LNCAP (cell line): ENCODE data around the gene MKNK1.

Source experiments
- TF ChIP-seq, protein P1 (sequence below): fragments of 450-650 bp; IDR thresholded peaks from 2 replicates; pipeline ENCODE4 v1.5.1; 2017; ENCODE audit warnings: mild to moderate bottlenecking

MKNK1 gene

DNA sequence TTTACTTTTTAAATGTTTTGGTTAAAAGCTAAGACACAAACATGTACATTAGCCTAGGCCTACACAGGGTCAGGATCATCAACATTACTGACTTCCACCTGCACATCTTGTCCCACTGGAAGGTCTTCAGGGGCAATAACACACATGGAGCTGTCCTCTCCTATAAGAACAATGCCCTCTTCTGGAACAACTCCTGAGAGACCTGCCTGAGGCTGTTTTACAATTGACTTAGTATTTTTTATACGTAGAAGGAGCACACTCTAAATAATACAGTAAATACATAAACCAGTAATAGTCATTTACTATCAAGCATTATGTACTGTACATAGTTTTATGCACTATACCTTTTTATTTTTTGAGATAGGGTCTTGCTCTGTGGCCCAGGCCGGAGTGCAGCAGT lies 26.7 kb upstream of the MKNK1 start:
- TF ChIP-seq, protein P1, sequence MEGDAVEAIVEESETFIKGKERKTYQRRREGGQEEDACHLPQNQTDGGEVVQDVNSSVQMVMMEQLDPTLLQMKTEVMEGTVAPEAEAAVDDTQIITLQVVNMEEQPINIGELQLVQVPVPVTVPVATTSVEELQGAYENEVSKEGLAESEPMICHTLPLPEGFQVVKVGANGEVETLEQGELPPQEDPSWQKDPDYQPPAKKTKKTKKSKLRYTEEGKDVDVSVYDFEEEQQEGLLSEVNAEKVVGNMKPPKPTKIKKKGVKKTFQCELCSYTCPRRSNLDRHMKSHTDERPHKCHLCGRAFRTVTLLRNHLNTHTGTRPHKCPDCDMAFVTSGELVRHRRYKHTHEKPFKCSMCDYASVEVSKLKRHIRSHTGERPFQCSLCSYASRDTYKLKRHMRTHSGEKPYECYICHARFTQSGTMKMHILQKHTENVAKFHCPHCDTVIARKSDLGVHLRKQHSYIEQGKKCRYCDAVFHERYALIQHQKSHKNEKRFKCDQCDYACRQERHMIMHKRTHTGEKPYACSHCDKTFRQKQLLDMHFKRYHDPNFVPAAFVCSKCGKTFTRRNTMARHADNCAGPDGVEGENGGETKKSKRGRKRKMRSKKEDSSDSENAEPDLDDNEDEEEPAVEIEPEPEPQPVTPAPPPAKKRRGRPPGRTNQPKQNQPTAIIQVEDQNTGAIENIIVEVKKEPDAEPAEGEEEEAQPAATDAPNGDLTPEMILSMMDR = no peak

DNA sequence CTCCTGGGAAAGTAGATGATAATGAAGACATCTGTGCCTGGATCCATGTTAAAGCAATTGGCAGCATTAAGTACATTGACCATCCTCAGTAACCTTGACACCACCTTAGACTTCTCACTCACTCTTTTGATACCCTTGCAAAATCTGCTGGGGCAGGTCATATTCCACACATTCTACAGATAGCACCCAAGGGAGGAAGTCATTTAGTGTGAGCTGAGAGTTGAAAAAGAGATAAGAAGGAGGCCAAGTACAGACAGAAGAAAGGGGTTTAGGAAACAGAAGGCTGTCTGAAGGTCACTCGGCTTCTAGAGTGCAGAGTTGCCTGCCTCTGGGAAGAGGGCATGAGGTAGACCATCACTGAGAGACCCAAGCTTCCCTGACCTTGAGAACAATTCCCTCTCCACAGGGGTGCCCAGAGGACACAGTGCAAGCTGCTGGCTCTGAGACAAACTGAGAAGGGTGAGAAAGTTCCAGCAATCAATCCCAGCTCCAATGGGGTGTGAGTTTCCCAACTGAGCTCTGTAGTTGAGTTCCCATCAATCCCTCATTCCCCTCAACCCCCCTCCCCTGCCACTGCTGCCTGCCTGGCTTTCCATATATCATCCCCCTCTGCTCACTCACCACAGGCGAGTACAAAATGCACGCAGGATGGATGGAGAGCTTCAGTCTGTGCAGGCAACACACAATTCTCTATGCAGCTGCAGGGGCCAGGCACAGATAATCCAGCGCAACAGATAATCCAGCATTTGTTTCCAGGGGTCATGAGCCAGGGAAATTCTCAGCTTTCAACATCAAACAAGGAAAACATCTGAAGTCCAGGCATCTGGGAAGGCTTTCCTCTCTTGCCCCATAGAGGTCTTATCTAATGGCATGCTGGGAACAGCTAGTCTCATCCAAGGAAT lies 19.9 kb upstream of the MKNK1 start:
- TF ChIP-seq, protein P1 = no peak

DNA sequence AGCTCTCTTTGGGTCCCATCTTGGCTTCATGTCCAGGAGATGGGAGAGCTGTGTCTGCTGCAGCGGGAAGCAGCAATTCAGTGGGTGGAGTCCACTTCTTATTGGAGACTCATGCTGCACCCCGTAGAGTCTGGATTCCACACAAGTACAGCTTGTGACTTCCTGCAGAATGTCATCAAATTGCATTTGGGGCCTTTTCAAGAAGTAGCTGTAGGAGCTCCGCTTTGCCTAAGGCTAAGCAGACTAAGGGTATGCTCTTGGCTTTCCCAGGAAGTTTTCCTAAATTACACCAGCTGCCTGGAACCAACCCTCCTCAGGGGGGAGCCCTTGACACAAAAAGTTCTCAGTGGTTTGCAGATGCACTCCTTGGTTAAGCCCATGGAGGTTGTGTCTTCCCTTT lies 18.3 kb upstream of the MKNK1 start:
- TF ChIP-seq, protein P1 = peak; percentile 70

DNA sequence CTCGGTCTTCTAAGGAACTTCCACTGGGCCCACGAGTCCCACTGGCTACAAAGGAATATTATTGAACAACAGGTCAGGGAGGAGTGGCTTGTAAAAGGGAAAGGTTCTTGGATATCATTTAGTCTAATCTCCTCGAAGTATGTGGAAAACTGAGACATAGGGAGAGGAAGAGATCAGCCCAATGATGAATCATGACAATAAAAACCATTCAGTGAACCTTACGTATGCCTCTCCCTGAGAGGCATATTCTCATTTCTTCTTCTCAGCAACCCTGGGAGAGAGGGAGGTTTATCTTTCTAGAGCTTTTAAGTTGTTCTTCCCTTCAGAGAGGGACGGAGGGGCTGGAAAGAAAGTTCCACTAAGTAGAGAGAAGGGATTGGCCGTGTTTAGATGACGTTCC lies 17.9 kb upstream of the MKNK1 start:
- TF ChIP-seq, protein P1 = no peak

DNA sequence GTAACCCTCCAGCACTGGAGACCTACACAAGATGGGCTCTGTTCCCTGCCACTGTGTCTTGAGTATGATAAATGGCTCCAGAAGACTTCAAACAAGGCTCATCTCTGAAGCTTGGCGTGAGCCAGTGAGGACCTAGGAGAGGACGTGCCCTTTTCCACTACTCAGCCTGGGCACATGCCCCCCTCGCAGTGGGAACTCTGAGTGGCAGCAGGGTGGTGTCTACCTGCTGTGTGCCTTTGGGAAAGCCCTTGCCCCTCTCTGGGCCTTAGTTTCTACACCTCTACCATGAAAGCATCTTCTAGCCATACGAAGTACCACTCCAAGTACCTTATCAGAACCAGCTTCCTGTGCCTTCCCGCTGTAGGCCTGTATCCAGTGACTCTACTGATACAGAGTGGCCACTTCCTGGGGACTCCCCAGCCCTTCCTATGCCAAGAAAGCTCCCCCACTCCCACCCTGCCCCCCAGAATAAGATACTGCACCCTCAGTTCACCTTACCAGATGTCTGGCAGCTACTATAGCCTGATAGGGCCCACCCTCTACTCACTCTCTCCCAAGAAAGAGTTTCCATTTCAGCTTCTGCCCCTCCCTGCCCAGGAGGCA lies 15.7 kb upstream of the MKNK1 start:
- TF ChIP-seq, protein P1 = no peak

DNA sequence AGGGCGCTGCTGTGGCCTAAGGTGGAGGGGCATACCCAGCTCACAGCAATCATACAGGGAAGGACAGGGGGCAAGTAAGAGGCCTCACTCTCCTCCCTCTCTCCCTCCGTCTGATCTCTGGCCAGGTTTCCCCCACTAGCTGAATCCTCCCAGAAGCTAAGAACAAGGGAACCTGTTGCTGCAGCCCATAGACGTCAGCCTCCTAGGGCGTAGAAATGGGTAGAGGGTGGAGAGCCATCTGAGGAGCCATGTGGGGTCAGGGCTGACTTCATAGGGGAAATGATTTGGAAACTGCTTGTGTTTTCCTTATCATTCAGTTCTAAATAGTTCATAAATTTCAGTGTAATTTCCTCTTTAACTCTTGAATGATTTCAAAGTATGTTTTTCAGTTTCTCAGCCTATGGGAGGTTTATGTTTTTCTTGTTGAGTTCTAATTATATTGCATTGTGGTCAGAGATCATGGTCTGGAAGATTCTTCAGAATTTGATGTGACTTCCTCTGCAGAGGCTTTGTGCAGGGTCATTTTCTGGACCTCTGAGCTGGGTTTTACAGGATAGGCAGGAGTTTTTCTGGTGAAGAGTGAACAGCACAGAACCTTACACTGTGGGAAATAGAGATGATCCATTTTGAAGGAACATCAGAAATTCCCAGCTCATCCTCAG lies 14.8 kb upstream of the MKNK1 start:
- TF ChIP-seq, protein P1 = no peak

DNA sequence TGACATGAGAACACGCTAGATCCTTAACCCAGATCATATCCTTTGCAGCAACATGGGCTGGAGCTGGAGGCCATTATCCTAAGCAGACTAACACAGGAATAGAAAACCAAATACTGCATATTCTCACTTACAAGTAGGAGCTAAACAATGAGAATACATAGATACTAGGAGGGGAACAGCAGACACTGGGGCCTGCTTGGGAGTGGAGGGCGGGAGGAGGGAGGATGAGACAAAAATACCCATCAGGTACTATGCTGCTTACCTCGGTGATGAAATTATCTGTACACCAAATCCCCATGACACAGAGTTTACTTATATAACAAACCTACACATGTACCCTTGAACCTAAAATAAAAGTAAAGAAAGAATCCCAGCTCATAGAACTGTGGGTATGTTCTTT lies 13.8 kb upstream of the MKNK1 start:
- TF ChIP-seq, protein P1 = no peak
